Measurements from ENCODE around the gene TAS2R41. TPM values are rescaled to one million over a fixed set of nuclear protein-coding genes. Genes with fewer than 3 reads are reported as not detected.

Gene TAS2R41
- total and polyA plus RNA-seq, 2 of the 4 experiments (the other 2 are of a cell fraction): not detected

DNA sequence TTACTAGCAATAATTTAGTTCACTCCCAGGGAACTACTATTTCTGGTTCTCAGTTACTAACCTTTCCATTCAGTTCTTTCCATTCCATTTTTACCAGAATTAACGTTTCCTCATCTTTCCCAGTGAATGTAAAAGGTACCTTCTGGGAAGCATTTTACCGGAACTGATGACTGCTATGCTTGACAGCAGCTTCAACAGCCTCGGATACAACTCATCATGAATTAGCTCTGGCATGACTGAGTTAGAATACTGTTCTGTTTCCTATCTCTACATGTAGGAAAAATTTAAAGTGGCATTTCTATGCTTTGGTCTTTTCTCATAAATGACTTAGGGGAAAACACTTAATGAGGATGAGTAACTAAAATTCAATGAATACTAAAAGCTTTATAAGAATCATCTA lies 18.6 kb downstream of the TAS2R41 start:
- no peaks in the 10 kb centered on the region for H3K9me3 ChIP-seq (ENCODE audit: control insufficient read depth, insufficient read depth, low read length)
- in situ Hi-C loops (cut with MboI; ENCODE audit: low sequenced_read_pairs) (no loop called here), intact Hi-C loops (cut with micrococcal nuclease) (no loop called here), dilution Hi-C loops (cut with HindIII; ENCODE audit: low sequenced_read_pairs, unreplicated experiment) (no loop called here)
- no peak overlapping the region for H3K9ac ChIP-seq (ENCODE audit: low read depth, low read length)
- H4K8ac ChIP-seq (ENCODE audit: low read depth in 2 of 2, low read length in 2 of 2): no peak overlapping the region
- no peak overlapping the region for H2BK15ac ChIP-seq (ENCODE audit: low read depth, low read length)
- no peak overlapping the region for H3K27ac ChIP-seq (ENCODE audit: insufficient read depth, low read length)
- H3K27me3 ChIP-seq (ENCODE audit: control insufficient read depth, insufficient read depth, low read length): peaks cover 2% of the 10 kb centered on the region; the same call in 1 of the 2 replicates
- no peak for TF ChIP-seq SMC3 (IDR thresholded peaks at IDR 0.05; ENCODE audit: low read depth, low read length)
- no peak for TF ChIP-seq RCOR1 (IDR thresholded peaks at IDR 0.05; ENCODE audit: insufficient replicate concordance, low read length)
- TF ChIP-seq CEBPB (IDR thresholded peaks at IDR 0.05; ENCODE audit: low read depth, low read length): no peak
- no peak for TF ChIP-seq MAFK (IDR thresholded peaks at IDR 0.05; ENCODE audit: low read depth, low read length)
- TF ChIP-seq RAD21 (IDR thresholded peaks at IDR 0.05; ENCODE audit: low read length): no peak
- DNase-seq (no peak), ATAC-seq (ENCODE audit: low read depth) (no peak)
- H2AK9ac ChIP-seq (replicated peaks; ENCODE audit: low read depth, low read length, poor library complexity): no peak overlapping the region
- H3K56ac ChIP-seq (ENCODE audit: extremely low read depth, insufficient read depth, low read length): no peak overlapping the region
- H3K79me1 ChIP-seq (ENCODE audit: low read depth in 1 of 2, low read length in 2 of 2): no peaks in the 10 kb centered on the region
- no peak overlapping the region for H3K18ac ChIP-seq (ENCODE audit: low read depth, low read length)
- no peak overlapping the region for H3K4me3 ChIP-seq (ENCODE audit: insufficient read depth, low read depth, low read length)
- no peak overlapping the region for H3K23ac ChIP-seq (ENCODE audit: low read depth, low read length)
- no peak overlapping the region for H3K14ac ChIP-seq (replicated peaks; ENCODE audit: low read depth, low read length)
- no peaks in the 10 kb centered on the region for H4K20me1 ChIP-seq (ENCODE audit: insufficient read depth, low read length)
- ChIA-PET POLR2A (ENCODE audit: unreplicated experiment) (no interaction called here), CTCF (no interaction called here)
- no peak overlapping the region for H3K4ac ChIP-seq (ENCODE audit: low read depth, low read length)
- H3K4me2 ChIP-seq (ENCODE audit: low read depth, low read length): no peak overlapping the region
- no peak overlapping the region for H2AK5ac ChIP-seq (ENCODE audit: low read depth, low read length)
- H3K36me3 ChIP-seq (ENCODE audit: control insufficient read depth, insufficient read depth, low read length): no peaks in the 10 kb centered on the region
- no peaks in the 10 kb centered on the region for H3K9me1 ChIP-seq (ENCODE audit: insufficient read depth, low read length)
- no peak overlapping the region for H4K91ac ChIP-seq (ENCODE audit: insufficient read depth, low read depth, low read length)
- no TSS peak for BruUV-seq (replicated peaks)
- H2BK120ac ChIP-seq (ENCODE audit: low read depth, low read length): no peak overlapping the region
- H2AFZ ChIP-seq (replicated peaks; ENCODE audit: low read length, poor library complexity): no peak overlapping the region
- no peak overlapping the region for H2BK5ac ChIP-seq (ENCODE audit: low read depth, low read length, poor library complexity, severe bottlenecking)
- no peak overlapping the region for H2BK20ac ChIP-seq (ENCODE audit: low read depth, low read length)
- H3K4me1 ChIP-seq (ENCODE audit: control insufficient read depth, insufficient read depth, low read length): peaks cover 3% of the 10 kb centered on the region; the same call in 1 of the 2 replicates
- WGBS, 2 experiments (ENCODE audit: extremely low coverage in 2 of 2, insufficient read length in 1 of 2): no CpG with 5 or more reads among the region's 3 CpGs
- no peak overlapping the region for H4K5ac ChIP-seq (ENCODE audit: low read depth, low read length)

All from IMR-90 (cell line).